ENCODE results near the gene MGAT5B.
A peak's percentile ranks its signal among the peaks of the same experiment; 100 is the strongest.
"Not testable (repeated sequence)": the region's sequence is repeated elsewhere in the genome, so short reads cannot be mapped to it uniquely, and the experiment has no call there.

Gene MGAT5B

GRCh38 chr17:76868176-76868668 is at the start of gene MGAT5B:
Gene MGAT5B, plus strand, starts transcription at chr17:76868404. Its CDS starts 626 bp downstream, at chr17:76869030.
- DNase-seq (peak; percentile 87), ATAC-seq (peak; percentile 91)

DNA sequence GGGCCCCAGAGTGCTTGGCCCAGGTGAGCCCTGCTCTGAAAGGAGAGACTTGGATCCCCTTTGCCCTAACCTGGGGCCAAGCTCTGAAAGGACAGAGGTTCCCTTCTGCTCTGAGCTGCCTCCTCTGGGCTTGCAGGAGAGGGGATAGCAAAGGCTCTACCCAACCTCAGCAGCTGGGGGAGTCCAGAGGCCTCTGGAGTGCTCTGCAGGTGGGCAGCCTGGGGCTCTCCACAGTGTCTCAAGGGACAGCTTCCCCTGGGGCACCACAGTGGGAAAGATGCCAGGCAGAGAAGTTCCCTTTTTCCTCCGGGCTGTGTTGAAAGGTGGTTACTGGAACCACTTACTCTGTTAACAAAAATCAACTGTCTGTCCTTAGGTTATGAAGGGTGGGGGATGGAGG is 48.2 kb upstream of the MGAT5B start:
- DNase-seq: no peak

GRCh38 chr17:76820561-76820960 is 47.6 kb upstream of the MGAT5B start:
- no peak for ATAC-seq

More for the DNA sequence above, 48.2 kb upstream of the MGAT5B start:
- ATAC-seq: no peak

GRCh38 chr17:76822184-76822778 is 45.9 kb upstream of the MGAT5B start:
- DNase-seq: no peak

More at GRCh38 chr17:76820561-76820960, 47.6 kb upstream of the MGAT5B start:
- DNase-seq: no peak

GRCh38 chr17:76824093-76824492 is 44.1 kb upstream of the MGAT5B start:
- no peak for ATAC-seq
- no peak for DNase-seq

More at GRCh38 chr17:76822184-76822778, 45.9 kb upstream of the MGAT5B start:
- no peak for ATAC-seq

DNA sequence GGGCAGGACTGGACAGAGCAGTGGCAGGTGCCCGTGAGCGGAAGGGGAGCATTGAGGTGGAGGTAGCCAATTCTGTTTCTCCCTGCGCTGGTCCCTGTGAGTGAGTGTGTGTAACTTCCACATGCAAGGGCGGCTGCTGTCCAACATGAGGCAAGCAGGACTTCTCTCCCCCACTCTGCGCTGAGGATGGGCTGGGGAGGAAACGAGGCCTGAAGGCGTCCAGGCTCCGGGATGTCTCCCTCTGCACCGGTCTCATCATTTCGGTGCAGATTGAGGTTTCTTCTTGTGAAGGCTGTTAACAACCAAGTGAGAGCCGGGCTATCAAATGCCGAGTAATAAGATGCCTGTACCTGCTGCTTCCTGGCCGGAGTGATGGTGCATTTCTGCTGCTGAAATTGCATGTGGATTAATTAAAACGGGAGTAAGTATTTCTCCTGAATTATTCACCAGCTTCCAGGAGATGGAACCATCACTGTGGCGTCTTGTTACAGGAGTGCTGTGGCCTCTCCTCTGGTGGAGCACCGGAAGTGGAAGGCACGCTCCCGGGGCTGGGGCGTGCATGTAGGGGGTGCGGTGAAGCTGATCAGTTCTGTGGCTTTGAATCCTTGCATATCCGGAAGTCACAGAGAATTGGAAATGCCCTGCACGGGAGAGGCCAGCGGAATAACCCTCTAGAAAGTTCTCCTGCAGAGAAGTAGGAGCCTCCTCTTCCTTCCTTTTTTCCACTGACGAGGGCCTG is 41.7 kb upstream of the MGAT5B start:
- no peak for ATAC-seq
- peak; percentile 12 for DNase-seq

DNA sequence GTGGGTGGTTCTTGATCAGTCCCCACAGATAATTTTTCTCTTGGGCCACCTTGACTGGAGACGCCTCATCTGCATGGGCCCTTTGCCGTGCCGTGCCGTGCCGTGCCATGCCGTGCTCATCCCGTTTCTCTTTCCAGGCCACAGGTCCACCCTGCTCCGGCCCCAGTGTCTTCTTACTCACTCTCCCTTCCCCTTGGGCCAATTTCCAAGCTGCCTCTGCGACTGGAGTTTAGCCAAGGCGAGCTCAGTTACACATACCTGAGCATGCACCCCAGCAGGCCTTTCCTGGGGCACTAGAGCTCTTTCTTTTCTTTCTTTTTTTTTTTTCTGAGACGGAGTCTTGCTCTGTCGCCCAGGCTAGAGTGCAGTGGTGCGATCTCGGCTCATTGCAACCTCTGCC is 40.5 kb upstream of the MGAT5B start:
- ATAC-seq: no peak
- DNase-seq: no peak

DNA sequence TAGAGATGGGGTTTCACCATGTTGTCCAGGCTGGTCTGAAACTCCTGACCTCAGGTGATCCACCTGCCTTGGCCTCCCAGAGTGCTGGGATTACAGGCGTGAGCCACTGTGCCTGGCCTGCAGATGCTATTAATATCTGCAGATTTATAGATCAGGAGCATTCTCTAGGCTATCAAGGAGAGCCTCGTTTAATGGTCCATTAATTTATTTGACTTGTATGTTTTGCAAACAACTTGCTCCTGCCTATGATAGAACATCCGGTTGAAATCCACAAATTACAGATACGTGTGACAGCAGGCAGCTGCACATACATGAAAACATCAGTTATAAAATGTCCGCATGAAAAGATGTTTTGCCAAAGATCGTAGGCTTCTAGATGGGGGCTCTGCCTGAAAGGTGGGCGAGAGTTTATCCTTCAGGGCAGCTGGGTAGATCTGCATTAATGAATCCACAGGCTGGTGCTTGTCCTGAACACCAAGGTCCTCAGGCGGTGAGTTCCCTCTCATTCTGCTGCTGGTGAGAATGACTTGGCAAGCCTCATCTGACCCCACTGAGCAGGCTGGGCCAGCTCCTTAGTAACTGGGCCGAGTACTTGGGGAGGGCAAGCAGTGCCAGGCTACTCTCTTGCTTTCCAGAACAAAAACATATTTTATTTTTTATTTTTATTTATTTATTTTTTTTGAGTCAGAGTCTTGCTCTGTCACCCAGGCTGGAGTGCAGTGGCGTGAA is 37.1 kb upstream of the MGAT5B start:
- ATAC-seq (no peak), DNase-seq (no peak)

DNA sequence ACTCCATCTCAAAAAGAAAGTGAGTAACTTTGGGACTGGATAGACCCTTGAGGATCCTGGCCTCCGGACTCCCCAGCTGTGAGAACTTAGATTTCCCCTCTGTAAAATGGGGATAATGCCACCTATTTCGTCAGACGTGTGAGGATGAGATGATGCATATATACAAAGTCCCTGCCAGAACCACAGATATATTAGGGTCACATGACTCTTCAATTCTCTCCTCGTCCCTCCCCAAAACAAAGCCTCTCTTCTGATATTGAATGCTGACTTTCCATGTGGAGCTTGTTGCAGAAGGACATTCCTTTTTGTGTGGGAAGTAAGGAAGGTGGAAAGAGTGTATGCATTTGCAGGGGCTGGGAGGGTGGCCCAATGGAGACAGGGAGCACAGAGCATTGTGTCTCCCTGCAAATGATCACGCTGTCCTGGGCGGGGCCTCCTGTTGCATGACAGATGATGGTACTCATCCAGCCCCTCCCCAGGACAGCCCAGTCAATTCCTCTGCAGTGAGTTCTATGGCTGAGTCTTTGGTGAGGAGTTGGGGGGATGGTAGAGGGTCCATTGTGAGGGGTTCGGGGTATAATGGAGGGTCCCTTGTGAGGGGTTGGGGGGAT is 35.1 kb upstream of the MGAT5B start:
- DNase-seq (no peak), ATAC-seq (no peak)

DNA sequence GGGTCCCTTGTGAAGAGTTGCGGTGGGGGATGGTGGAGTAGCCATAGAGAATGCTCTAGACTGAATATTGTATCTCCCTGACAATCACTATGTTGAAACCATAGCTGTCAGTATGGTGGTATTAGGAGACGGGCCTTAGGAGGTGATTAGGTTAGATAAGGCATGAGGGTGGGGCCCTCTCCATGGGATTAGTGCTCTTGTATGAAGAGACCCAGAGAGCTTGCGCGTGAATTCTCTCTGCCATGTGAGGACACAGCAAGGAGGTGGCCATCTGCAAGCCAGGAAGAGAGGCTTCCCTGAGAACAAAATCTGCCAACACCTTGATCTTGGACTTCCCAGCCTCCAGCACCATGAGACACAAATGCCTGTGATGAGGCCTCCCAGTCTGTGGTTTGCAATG is 34.5 kb upstream of the MGAT5B start:
- ATAC-seq: no peak
- no peak for DNase-seq

- DNase-seq (no peak), ATAC-seq (no peak)
These were observed 33.3 kb upstream of the MGAT5B start for GRCh38 chr17:76834870-76835269.

GRCh38 chr17:76840443-76840767 is 27.8 kb upstream of the MGAT5B start:
- DNase-seq (no peak), ATAC-seq (no peak)

DNA sequence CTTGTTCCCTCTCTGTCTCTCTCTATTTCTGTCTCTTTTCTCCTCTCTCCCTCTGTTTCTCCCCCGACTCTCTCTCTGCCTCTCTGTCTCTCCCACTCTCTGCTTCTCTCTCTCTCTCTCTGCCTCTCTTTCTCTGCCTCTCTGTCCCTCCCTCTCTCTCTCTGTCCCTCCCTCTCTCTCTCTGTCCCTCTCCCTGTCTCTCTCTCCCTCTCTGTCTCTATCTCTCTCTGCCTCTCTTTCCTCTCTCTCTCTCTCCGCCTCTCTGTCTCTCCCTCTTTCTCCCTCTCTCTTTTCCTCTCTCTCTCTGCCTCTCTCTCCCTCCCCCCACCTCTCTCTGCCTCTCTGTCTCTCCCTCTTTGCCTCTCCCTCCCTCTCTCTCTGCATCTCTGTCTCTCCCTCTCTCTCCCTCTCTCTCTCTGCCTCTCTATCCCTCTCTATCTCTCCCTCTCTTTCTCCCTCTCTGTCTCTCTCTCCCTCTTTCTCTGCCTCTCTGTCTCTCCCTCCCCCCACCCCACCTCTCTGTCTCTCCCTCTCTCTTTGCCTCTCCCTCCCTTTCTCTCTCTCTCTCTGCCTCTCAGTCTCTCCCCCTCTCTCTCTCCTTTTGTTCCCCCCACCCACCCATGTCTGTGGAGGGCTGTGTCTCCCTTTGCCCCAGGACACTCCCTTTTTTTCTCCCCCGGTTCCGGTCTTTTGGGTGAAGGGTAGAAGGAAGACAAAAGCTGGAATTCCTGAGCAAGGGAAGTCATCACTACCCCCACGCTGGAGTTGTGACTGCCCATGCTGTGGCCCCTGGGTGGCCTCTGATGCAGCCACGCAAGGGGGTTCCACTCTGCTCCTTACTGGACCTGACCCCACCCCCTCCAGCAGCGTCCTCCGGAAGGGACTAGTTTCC is 27.1 kb upstream of the MGAT5B start:
- ATAC-seq (no peak), DNase-seq (no peak)

DNA sequence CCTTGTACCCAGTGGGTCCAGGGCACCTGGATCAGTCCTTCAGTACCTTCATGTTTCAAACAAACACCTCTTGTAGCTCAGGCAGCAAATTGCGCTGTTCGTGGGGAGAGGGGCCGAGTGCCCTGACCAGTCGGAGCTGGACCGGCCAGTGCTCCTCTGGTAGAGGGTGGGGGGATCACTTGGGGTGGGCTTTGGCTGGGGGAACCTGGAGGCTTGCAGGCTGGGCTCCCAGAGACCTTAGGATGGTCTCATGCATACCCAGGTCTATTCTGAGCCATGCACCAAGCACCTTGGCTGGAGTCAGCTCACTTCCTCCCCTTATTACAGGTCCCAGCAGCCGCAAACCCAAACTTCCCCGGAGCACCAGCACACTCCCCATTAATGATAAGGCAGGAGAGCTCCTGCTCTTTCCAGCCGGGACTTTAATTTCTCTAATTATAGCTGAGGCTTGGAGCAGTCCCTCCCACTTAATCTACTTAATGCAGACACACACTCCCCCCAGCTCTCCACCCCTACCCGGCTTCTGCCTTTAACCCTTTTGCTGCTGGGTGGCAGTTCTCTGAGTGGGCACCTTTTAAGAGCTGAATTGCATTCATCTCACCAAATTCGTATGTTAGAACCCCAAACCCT is 26.3 kb upstream of the MGAT5B start:
- no peak for ATAC-seq
- no peak for DNase-seq

DNA sequence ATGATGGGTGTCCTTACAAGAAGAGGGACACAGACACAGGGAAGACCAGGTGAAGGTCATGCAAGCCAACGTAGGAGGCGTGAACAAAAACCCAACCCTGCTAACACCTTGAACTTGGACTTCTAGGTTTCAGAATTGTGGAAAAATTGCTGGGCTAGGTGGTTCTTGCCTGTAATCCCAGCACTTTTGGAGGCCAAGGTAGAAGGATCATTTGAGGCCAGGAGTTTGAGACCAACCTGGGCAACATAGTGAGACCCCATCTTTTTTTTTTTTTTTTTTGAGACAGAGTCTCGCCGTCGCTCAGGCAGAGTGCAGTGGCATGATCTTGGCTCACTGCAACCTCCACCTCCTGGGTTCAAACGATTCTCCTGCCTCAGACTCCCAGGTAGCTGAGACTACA is 25.1 kb upstream of the MGAT5B start:
- not testable (repeated sequence) for DNase-seq, ATAC-seq

GRCh38 chr17:76843703-76844484 is 24.3 kb upstream of the MGAT5B start:
- DNase-seq (no peak), ATAC-seq (no peak)

- DNase-seq (no peak), ATAC-seq (no peak)
These were observed 23.7 kb upstream of the MGAT5B start for GRCh38 chr17:76844485-76844829.

GRCh38 chr17:76844846-76845245 is 23.4 kb upstream of the MGAT5B start:
- no peak for DNase-seq

DNA sequence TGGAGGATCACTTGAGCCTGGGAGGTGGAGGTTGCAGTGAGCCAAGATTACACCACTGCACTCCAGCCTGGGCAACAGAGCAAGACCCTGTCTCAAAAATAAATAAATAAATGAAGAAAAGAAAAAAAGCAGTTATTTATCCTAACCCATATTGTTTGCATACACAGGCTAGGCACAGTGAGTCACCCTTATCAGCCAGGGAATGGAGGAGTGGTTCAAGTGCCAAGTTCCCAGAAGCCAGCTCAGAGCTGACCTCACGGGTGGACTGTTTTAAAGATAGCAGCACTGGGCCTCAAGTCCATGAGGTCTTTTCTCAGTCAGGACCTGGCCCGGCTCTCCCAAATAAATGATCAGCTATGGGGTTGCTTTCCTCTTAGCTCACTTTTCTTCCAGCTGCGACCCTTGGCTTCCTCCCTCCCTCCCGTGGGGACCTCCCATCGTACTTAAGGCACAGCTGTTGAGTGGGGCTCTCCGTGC is 22.6 kb upstream of the MGAT5B start:
- DNase-seq (no peak), ATAC-seq (no peak)

More at GRCh38 chr17:76844846-76845245, 23.4 kb upstream of the MGAT5B start:
- ATAC-seq: no peak

DNA sequence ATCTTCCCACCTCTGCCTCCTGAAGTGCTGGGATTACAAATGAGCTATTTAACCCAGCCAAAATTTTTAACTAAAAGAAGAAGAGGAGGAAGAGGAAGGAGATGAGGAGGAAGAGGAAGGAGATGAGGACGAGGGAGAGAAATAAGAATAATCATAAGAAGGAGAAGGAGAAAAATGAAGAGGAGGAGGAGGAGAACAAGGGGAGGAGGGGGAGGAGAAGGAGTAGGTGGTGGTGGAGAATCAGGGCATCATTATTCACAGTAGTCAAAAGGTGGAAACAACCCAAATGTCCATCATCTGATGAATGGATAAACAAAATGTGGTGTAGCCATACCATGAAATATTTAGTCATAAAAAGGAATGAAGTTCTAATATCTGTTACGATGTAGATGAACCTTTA is 21.2 kb upstream of the MGAT5B start:
- DNase-seq: no peak
- no peak for ATAC-seq

Measured in stimulated activated naive CD8-positive, alpha-beta T cell treated with anti-CD3 and anti-CD28 coated beads, Interleukin-15, Interleukin-2, amounts not matched to agents 100 U/mL and 50 U/mL, for 24 hours (primary cell).